Prostate gland (tissue), 2 donors: ENCODE results near the gene DRAM1. TPM values are rescaled to one million over a fixed set of nuclear protein-coding genes. Genes with fewer than 3 reads are reported as not detected.

ENCODE experiments used
- DNase-seq: peaks from one replicate; pipeline ENCODE4 v3.0.0-alpha.2; 2019; ENCODE audit warnings: low spot score
- H3K27ac ChIP-seq, 2 donors: fragments of 200-600 bp; sonication (generic); 2 replicates each; pipeline ENCODE4 v1.5.1; 2017 to 2019
- H3K27me3 ChIP-seq: fragments of 200-600 bp; sonication (generic); replicated peaks from 2 replicates; pipeline ENCODE4 v1.5.1; 2019; ENCODE audit not compliant: insufficient read depth
- H3K36me3 ChIP-seq, 2 donors: fragments of 200-600 bp; sonication (generic); 1 replicate in 1 of 2; 2 replicates in 1 of 2; pipeline versions ENCODE4 v1.5.1 to v1.8.1; 2017 to 2019
- H3K4me1 ChIP-seq: fragments of 200-600 bp; sonication (generic); replicated peaks from 2 replicates; pipeline ENCODE4 v1.5.1; 2019
- H3K4me3 ChIP-seq, 2 donors: fragments of 200-600 bp; sonication (generic); 2 replicates each; pipeline ENCODE4 v1.5.1; 2017 to 2019
- H3K9me3 ChIP-seq: fragments of 200-600 bp; sonication (generic); 2 replicates; pipeline ENCODE4 v1.5.1; 2017
- POLR2A ChIP-seq: fragments of 450-650 bp; IDR thresholded peaks from one replicate; pipeline ENCODE4 v1.6.1; 2016; ENCODE audit warnings: antibody characterized with exemption, mild to moderate bottlenecking
- POLR2AphosphoS5 ChIP-seq: sonication (generic); formaldehyde crosslinking; IDR thresholded peaks from one replicate; pipeline ENCODE4 v1.6.1; 2017; ENCODE audit warnings: antibody characterized with exemption
- WGBS: methylation state at CpG from one replicate; pipeline ENCODE4 v1.1.5; 2018; 5-methylcytosine and 5-hydroxymethylcytosine counted together
- intact Hi-C: fragments of 100-400 bp; cut with DNase I; formaldehyde crosslinking; loops from one replicate; pipeline ENCODE4 v1.14.2; 2022
- small RNA-seq, 2 donors: library from RNA; depleted of rRNA; stranded (forward); fragments of <200 nt; gene quantifications; one replicate each; pipeline ENCODE3, GENCODE V24; 2016
- total RNA-seq, 2 donors: library from RNA; depleted of rRNA; stranded (reverse); fragments of >200 nt; gene quantifications; one replicate each; pipeline ENCODE4 v1.1.0, GENCODE V29; 2016
- TF ChIP-seq, protein P1 (sequence below), 4 experiments: fragments of 200-600 bp in 2 of 4; fragments of 450-650 bp in 2 of 4; sonication (generic) in 2 of 4; IDR thresholded peaks; 1 replicate in 3 of 4; 2 replicates in 1 of 4; pipeline ENCODE4 v1.5.1; 2016 to 2019; ENCODE audit warnings: antibody characterized with exemption in 4 of 4, mild to moderate bottlenecking in 2 of 4, moderate library complexity in 2 of 4

DRAM1 gene
- total RNA-seq, 2 donors from 2014 or later = 12.8 to 13.1 TPM

GRCh38 chr12:101962486-101962885 is 85.1 kb downstream of the DRAM1 start:
- H3K4me1 ChIP-seq = no peaks in the 10 kb centered on the region
- 64% methylated on average over 1 of the region's 1 CpG for WGBS
- TF ChIP-seq POLR2AphosphoS5 (no peak), POLR2A (no peak)
- TF ChIP-seq, protein P1, sequence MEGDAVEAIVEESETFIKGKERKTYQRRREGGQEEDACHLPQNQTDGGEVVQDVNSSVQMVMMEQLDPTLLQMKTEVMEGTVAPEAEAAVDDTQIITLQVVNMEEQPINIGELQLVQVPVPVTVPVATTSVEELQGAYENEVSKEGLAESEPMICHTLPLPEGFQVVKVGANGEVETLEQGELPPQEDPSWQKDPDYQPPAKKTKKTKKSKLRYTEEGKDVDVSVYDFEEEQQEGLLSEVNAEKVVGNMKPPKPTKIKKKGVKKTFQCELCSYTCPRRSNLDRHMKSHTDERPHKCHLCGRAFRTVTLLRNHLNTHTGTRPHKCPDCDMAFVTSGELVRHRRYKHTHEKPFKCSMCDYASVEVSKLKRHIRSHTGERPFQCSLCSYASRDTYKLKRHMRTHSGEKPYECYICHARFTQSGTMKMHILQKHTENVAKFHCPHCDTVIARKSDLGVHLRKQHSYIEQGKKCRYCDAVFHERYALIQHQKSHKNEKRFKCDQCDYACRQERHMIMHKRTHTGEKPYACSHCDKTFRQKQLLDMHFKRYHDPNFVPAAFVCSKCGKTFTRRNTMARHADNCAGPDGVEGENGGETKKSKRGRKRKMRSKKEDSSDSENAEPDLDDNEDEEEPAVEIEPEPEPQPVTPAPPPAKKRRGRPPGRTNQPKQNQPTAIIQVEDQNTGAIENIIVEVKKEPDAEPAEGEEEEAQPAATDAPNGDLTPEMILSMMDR (IDR thresholded peaks at IDR 0.05) = no peak
- H3K9me3 ChIP-seq = no peaks in the 10 kb centered on the region
- no peak for DNase-seq
- intact Hi-C loops = no loop called here
- H3K27ac ChIP-seq = no peak overlapping the region
- H3K27me3 ChIP-seq = no peaks in the 10 kb centered on the region
- H3K4me3 ChIP-seq = no peak overlapping the region
- H3K36me3 ChIP-seq = no peaks in the 10 kb centered on the region

DNA sequence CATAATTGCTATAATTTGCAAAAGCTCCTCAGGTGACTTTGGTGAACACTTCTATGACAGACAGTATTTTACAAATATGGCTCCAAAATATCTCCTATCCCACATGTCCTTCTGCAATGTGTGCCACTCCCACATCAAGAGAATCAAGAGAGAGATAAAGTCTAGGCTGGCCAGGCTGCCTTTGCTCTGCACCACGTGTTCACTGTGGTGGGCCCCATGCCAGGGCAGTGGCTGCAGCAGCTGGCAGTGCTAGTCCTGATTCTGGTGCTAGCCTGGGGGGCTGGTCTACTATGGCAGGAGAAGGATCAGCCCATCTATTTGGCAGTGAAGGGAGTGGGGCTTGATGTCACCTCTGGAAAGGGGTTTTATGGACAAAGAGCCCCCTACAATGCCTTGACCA is 86.3 kb downstream of the DRAM1 start:
- Histone ChIP-seq H3K4me1 (no peaks in the 10 kb centered on the region), H3K9me3 (no peaks in the 10 kb centered on the region), H3K27ac (no peak overlapping the region), H3K27me3 (no peaks in the 10 kb centered on the region), H3K4me3 (no peak overlapping the region), H3K36me3 (no peaks in the 10 kb centered on the region)
- TF ChIP-seq POLR2AphosphoS5 (no peak), POLR2A (no peak)
- TF ChIP-seq, protein P1 (IDR thresholded peaks at IDR 0.05) = no peak
- DNase-seq = no peak
- intact Hi-C loops = no loop called here
- WGBS = 0% methylated on average over 1 of the region's 1 CpG

DNA sequence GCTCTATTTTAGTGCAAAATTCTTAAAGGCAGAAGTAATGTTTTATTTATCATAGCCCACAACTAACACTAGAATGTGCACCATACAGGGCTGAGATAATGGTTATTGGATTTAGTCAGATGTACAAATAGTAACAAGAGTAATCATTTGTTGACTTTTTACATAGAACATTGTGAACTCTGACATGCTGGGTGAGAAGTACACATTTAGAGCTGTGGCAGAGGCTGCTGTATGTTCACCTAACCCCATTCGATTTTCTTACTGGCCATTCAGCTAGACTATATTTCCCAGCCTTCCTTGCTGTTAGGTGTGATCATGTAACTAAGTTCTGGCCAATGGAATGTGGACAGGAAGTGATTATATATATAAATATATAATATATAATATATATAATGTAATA is 89.1 kb downstream of the DRAM1 start:
- TF ChIP-seq POLR2A (no peak), POLR2AphosphoS5 (no peak)
- TF ChIP-seq, protein P1 (IDR thresholded peaks at IDR 0.05) = no peak
- H3K27me3 ChIP-seq = no peaks in the 10 kb centered on the region
- no peak for DNase-seq
- H3K4me3 ChIP-seq = no peak overlapping the region
- H3K4me1 ChIP-seq = no peaks in the 10 kb centered on the region
- H3K9me3 ChIP-seq = no peaks in the 10 kb centered on the region
- WGBS = 79% methylated on average over 1 of the region's 1 CpG
- intact Hi-C loops = no loop called here
- H3K27ac ChIP-seq = no peak overlapping the region
- no peaks in the 10 kb centered on the region for H3K36me3 ChIP-seq

DNA sequence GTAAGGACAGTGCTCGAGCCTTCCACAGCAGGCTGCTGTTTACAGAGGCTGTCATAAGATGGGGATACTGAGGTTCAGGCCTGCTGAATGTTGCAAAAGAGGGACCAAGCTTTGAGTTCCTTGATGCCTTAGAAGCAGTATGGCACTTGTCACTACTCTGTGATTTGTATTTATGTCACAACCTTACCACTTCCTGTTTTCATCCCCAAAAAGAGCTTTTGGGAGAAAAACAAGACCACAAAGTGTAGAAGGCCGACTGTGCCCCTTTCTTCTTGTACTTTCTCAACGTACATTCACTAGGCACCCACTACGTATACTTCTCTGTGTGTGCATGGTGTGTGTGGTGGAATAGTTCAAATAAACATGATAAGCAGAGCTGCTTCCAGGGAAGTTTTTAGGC is 90.1 kb downstream of the DRAM1 start:
- Histone ChIP-seq H3K27ac (no peak overlapping the region), H3K4me1 (no peaks in the 10 kb centered on the region), H3K36me3 (no peaks in the 10 kb centered on the region), H3K27me3 (no peaks in the 10 kb centered on the region), H3K4me3 (no peak overlapping the region), H3K9me3 (no peaks in the 10 kb centered on the region)
- intact Hi-C loops = no loop called here
- WGBS = 64% methylated on average over 4 of the region's 4 CpGs
- DNase-seq = no peak
- TF ChIP-seq POLR2A (no peak), POLR2AphosphoS5 (no peak)
- TF ChIP-seq, protein P1 (IDR thresholded peaks at IDR 0.05) = no peak

- H3K4me3 ChIP-seq = no peak overlapping the region
- H3K4me1 ChIP-seq = no peaks in the 10 kb centered on the region
- no peak overlapping the region for H3K27ac ChIP-seq
- 47% methylated on average over 1 of the region's 1 CpG for WGBS
- DNase-seq = no peak
- no peaks in the 10 kb centered on the region for H3K36me3 ChIP-seq
- no peaks in the 10 kb centered on the region for H3K27me3 ChIP-seq
- TF ChIP-seq, protein P1 (IDR thresholded peaks at IDR 0.05) = no peak
- TF ChIP-seq POLR2A (no peak), POLR2AphosphoS5 (no peak)
- H3K9me3 ChIP-seq = no peaks in the 10 kb centered on the region
- intact Hi-C loops = no loop called here
Observed at GRCh38 chr12:101968770-101969169, 91.4 kb downstream of the DRAM1 start.

Small RNA genes within 50 kb of the gene (small RNA-seq; reads per million reads assigned to genes)
- gene RNA5SP369 (0 to 0.10 reads per million in 2 donors), gene RNU6-1183P (0 reads per million in 2 donors)

Other genes with a start within 250 kb of the DRAM1 start
- 100 to 1,000 TPM; 106 to 129 TPM for gene CHPT1, start 179.9 kb upstream of the DRAM1 start, total RNA-seq
- gene SYCP3, start 138.1 kb upstream of the DRAM1 start, total RNA-seq = 10 to 100 TPM in 1 of 2 donors, not detected in 1; 14.0 TPM
- gene GNPTAB, start 46.6 kb upstream of the DRAM1 start, total RNA-seq = 10 to 100 TPM; 49.9 to 52.7 TPM
- 100 to 1,000 TPM in 1 of 2 donors, 10 to 100 TPM in 1; 60.9 to 110 TPM for gene WASHC3, start 184.4 kb downstream of the DRAM1 start, total RNA-seq
- 10 to 100 TPM; 16.6 to 21.4 TPM for gene NUP37, start 242.5 kb downstream of the DRAM1 start, total RNA-seq
- 1 to 10 TPM; 2.6 to 3.5 TPM for gene PARPBP, start 242.6 kb downstream of the DRAM1 start, total RNA-seq